Left lung (tissue), 10 donors: Measurements from ENCODE around the gene AMIGO2. TPM values are rescaled to one million over a fixed set of nuclear protein-coding genes. Genes with fewer than 3 reads are reported as not detected.
"Not testable (repeated sequence)": the region's sequence is repeated elsewhere in the genome, so short reads cannot be mapped to it uniquely, and the experiment has no call there.

Experiments
- ATAC-seq: fragments of 200-7000 bp; cut with Tn5 transposase; one replicate; pipeline ENCODE4 v1.9.1; 2020; ENCODE audit warnings: moderate library complexity
- DNase-seq, 4 donors: peaks; one replicate each; pipeline ENCODE4 v3.0.0-alpha.2; 2013 to 2020
- H3K27ac ChIP-seq, 2 donors: fragments of 200-600 bp; sonication (generic) in 1 of 2; one replicate each; pipeline versions ENCODE4 v1.5.0 to v1.8.0; 2020 to 2021
- H3K27me3 ChIP-seq, 2 donors: fragments of 200-600 bp; sonication (generic) in 1 of 2; one replicate each; pipeline versions ENCODE4 v1.5.0 to v1.8.0; 2020 to 2021
- H3K36me3 ChIP-seq, 2 donors: fragments of 200-600 bp; sonication (generic) in 1 of 2; one replicate each; pipeline versions ENCODE4 v1.5.0 to v1.8.0; 2020 to 2021
- H3K4me1 ChIP-seq, 2 donors: fragments of 200-600 bp; one replicate each; pipeline ENCODE4 v1.8.0; 2021
- H3K4me3 ChIP-seq, 2 donors: fragments of 200-600 bp; sonication (generic) in 1 of 2; one replicate each; pipeline versions ENCODE4 v1.5.0 to v1.8.0; 2020 to 2021; ENCODE audit warnings: mild to moderate bottlenecking in 1 of 2
- H3K9me3 ChIP-seq, 2 donors: fragments of 200-600 bp; sonication (generic) in 1 of 2; one replicate each; pipeline versions ENCODE4 v1.5.0 to v1.8.0; 2020 to 2021
- CTCF ChIP-seq, 2 donors: fragments of 200-600 bp; sonication (generic) in 1 of 2; IDR thresholded peaks; one replicate each; pipeline versions ENCODE4 v1.5.0 to v1.8.0; 2021; ENCODE audit warnings: antibody characterized with exemption in 2 of 2
- intact Hi-C, 2 donors: fragments of 100-400 bp; cut with DNase I; formaldehyde crosslinking; loops; one replicate each; pipeline versions ENCODE4 v1.11.2 to v1.14.2; 2022
- polyA plus RNA-seq, 6 donors: library from polyadenylated mRNA; unstranded; fragments of 120-200 nt; gene quantifications; one replicate each; pipeline ENCODE4 v1.2.1, GENCODE V29; 2013; ENCODE audit not compliant: insufficient read length in 6 of 6
- total RNA-seq, 2 donors: library from RNA; stranded (reverse); fragmentation: NEBNext Ultra II Directional; extraction: Animal tissue kit (Norgen Biotek cat#: 25700); gene quantifications; one replicate each; pipeline ENCODE4 v1.2.1, GENCODE V29; 2021
- donor health status: DM: no; HTN: yes; CAD: no.
- donor health status: DM: no; HTN: no; CAD: no.

The AMIGO2 gene
- total and polyA plus RNA-seq, 8 donors = 2.4 to 17.6 (median 3.1) TPM

GRCh38 chr12:47054659-47055058 lies 25.1 kb downstream of the AMIGO2 start:
- Histone ChIP-seq H3K27me3 (no peaks in the 10 kb centered on the region), H3K9me3 (peaks cover 0 to 16% of the 10 kb centered on the region in 2 donors), H3K36me3 (no peaks in the 10 kb centered on the region), H3K4me1 (no peaks in the 10 kb centered on the region), H3K27ac (no peak overlapping the region), H3K4me3 (no peak overlapping the region)
- intact Hi-C loops = no loop called here
- TF ChIP-seq CTCF (IDR thresholded peaks at IDR 0.05) = no peak
- ATAC-seq (no peak), DNase-seq (no peak)

GRCh38 chr12:47053961-47054360 lies 25.8 kb downstream of the AMIGO2 start:
- intact Hi-C loops = no loop called here
- no peak overlapping the region for H3K4me3 ChIP-seq
- no peaks in the 10 kb centered on the region for H3K4me1 ChIP-seq
- no peak for TF ChIP-seq CTCF (IDR thresholded peaks at IDR 0.05)
- DNase-seq (no peak), ATAC-seq (no peak)
- H3K36me3 ChIP-seq = no peaks in the 10 kb centered on the region
- no peaks in the 10 kb centered on the region for H3K27me3 ChIP-seq
- no peak overlapping the region for H3K27ac ChIP-seq
- peaks cover 0 to 16% of the 10 kb centered on the region in 2 donors for H3K9me3 ChIP-seq

GRCh38 chr12:47052274-47052673 lies 27.5 kb downstream of the AMIGO2 start:
- peaks cover 0 to 16% of the 10 kb centered on the region in 2 donors for H3K9me3 ChIP-seq
- intact Hi-C loops = no loop called here
- no peak for DNase-seq
- H3K36me3 ChIP-seq = no peaks in the 10 kb centered on the region
- no peak overlapping the region for H3K27ac ChIP-seq
- H3K4me1 ChIP-seq = no peaks in the 10 kb centered on the region
- no peaks in the 10 kb centered on the region for H3K27me3 ChIP-seq
- no peak for TF ChIP-seq CTCF (IDR thresholded peaks at IDR 0.05)
- ATAC-seq = no peak
- H3K4me3 ChIP-seq = no peak overlapping the region

- DNase-seq, intact Hi-C loops: not testable (repeated sequence)
These were observed 28.5 kb downstream of the AMIGO2 start for GRCh38 chr12:47051291-47051690.

GRCh38 chr12:47048541-47048940 lies 31.2 kb downstream of the AMIGO2 start:
- H3K4me3 ChIP-seq = no peak overlapping the region
- no peak for TF ChIP-seq CTCF (IDR thresholded peaks at IDR 0.05)
- no peak for ATAC-seq

More at GRCh38 chr12:47051291-47051690, 28.5 kb downstream of the AMIGO2 start:
- H3K9me3 ChIP-seq = peaks cover 0 to 16% of the 10 kb centered on the region in 2 donors
- not testable (repeated sequence) for ATAC-seq, H3K36me3 ChIP-seq, H3K27me3 ChIP-seq, H3K4me1 ChIP-seq, H3K27ac ChIP-seq, H3K4me3 ChIP-seq

GRCh38 chr12:47041327-47041726 lies 38.4 kb downstream of the AMIGO2 start:
- Histone ChIP-seq H3K27ac (no peak overlapping the region), H3K4me1 (no peaks in the 10 kb centered on the region), H3K36me3 (no peaks in the 10 kb centered on the region), H3K27me3 (no peaks in the 10 kb centered on the region), H3K4me3 (no peak overlapping the region), H3K9me3 (no peaks in the 10 kb centered on the region)
- DNase-seq (no peak), ATAC-seq (no peak)
- TF ChIP-seq CTCF (IDR thresholded peaks at IDR 0.05) = no peak
- intact Hi-C loops = no loop called here

More at GRCh38 chr12:47048541-47048940, 31.2 kb downstream of the AMIGO2 start:
- Histone ChIP-seq H3K27me3 (no peaks in the 10 kb centered on the region), H3K36me3 (no peaks in the 10 kb centered on the region), H3K27ac (no peak overlapping the region), H3K9me3 (peaks cover 0 to 16% of the 10 kb centered on the region in 2 donors), H3K4me1 (no peaks in the 10 kb centered on the region)
- no peak for DNase-seq
- intact Hi-C loops = no loop called here
